Right lobe of liver (tissue), 4 donors: ENCODE data around the gene IL1F10.

ENCODE experiments used
- POLR2A ChIP-seq: fragments of 450-650 bp; IDR thresholded peaks from one replicate; pipeline ENCODE4 v1.6.1; 2017; ENCODE audit warnings: antibody characterized with exemption, mild to moderate bottlenecking
- TF ChIP-seq, protein P1 (sequence below), 4 donors: fragments of 200-600 bp in 3 of 4; fragments of 450-650 bp in 1 of 4; IDR thresholded peaks; one replicate each; pipeline versions ENCODE4 v1.5.1 to v1.8.0; 2016 to 2022; ENCODE audit warnings: antibody characterized with exemption in 4 of 4, mild to moderate bottlenecking in 2 of 4
- donor health status: DM: no; HTN: no; CAD: no.
- donor health status: DM: no; HTN: no; CAD: no.
- donor health status: DM: no; HTN: yes; CAD: no.

DNA sequence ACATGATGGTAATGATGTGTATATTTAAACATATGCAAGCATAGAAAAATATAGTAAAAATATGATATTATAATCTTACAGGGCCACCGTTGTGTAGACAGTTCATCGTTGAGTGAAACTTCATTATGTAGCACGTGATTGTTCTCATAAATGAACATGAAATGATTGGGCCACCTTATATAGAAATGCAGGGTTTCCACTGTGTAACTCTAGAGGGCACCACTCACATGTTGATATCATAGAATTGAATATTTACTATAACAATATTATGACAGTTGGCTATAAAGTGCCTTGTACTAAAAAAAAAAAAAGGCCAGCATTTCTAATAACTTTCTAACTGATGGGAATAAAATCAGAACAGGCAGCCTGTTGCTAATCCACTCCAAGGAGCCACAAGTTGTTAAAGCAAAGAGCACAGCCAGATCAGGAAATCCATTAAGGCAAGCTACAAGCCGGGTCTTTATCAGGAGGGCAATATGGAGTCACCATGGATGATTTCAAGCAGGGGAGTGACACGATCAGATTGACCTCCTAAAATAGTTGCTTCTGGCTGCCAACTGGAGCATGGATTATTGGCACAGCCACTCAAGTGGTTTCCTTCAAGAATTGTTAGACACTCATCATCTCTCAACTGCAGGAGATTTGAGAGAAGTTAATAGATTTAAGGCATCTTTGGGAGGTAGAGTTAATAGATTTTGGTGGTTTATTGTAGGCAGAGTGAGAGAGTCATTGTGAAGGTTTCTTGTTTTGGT, 16.7 kb downstream of the IL1F10 start:
- TF ChIP-seq POLR2A: no peak
- TF ChIP-seq, protein P1, sequence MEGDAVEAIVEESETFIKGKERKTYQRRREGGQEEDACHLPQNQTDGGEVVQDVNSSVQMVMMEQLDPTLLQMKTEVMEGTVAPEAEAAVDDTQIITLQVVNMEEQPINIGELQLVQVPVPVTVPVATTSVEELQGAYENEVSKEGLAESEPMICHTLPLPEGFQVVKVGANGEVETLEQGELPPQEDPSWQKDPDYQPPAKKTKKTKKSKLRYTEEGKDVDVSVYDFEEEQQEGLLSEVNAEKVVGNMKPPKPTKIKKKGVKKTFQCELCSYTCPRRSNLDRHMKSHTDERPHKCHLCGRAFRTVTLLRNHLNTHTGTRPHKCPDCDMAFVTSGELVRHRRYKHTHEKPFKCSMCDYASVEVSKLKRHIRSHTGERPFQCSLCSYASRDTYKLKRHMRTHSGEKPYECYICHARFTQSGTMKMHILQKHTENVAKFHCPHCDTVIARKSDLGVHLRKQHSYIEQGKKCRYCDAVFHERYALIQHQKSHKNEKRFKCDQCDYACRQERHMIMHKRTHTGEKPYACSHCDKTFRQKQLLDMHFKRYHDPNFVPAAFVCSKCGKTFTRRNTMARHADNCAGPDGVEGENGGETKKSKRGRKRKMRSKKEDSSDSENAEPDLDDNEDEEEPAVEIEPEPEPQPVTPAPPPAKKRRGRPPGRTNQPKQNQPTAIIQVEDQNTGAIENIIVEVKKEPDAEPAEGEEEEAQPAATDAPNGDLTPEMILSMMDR (IDR thresholded peaks at IDR 0.05): peak; percentile 48 to 61 (median 55)
